ENCODE measurements around the gene GID8. TPM values are rescaled to one million over a fixed set of nuclear protein-coding genes. Genes with fewer than 3 reads are reported as not detected.
"Not testable (repeated sequence)": the region's sequence is repeated elsewhere in the genome, so short reads cannot be mapped to it uniquely, and the experiment has no call there.

The GID8 gene
- total and polyA plus RNA-seq, 4 donors: 10.2 to 23.6 (median 14.6) TPM

GRCh38 chr20:62921119-62921687, 16.7 kb upstream of the GID8 start (continued):
- TF ChIP-seq CTCF (IDR thresholded peaks at IDR 0.05; ENCODE audit: low read depth, low read length, missing input control) (peak; percentile 60), SP1 (IDR thresholded peaks at IDR 0.05) (peak; percentile 27), ZBTB33 (IDR thresholded peaks at IDR 0.05) (no peak), HNF4G (IDR thresholded peaks at IDR 0.05) (no peak)

DNA sequence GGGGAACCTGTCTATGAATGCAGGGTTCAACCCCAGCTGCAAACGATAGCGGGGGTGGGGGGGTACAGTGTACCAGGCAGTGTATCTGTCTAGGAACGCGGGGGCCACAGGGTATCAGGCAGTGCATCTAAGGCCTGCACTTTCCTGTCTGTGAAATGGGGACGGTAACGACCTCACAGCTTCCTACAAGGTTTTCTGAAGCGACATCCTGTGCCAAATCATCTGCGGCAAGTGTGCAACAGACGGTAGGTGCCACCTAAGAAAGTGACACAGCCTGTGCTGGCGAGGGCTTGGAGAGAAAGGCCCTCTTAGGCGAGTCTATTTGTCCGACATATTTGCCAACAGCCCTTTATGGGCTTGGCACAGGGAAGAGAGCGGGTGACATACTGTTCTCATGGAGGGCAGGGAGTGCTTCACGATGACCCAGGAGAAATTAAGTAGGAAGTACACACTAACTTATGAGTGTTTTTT, 15.5 kb upstream of the GID8 start:
- no peak for DNase-seq (ENCODE audit: low spot score)
- H3K9me3 ChIP-seq (ENCODE audit: control insufficient read depth in 4 of 4, low read length in 3 of 4): no peaks in the 10 kb centered on the region
- H3K27me3 ChIP-seq (ENCODE audit: control insufficient read depth in 4 of 4, insufficient read depth in 4 of 4, low read length in 3 of 4): no peaks in the 10 kb centered on the region
- TF ChIP-seq HNF4G (IDR thresholded peaks at IDR 0.05) (no peak), GABPA (IDR thresholded peaks at IDR 0.05 in 1 of 2, conservative IDR thresholded peaks at IDR 0.05 in 1 of 2) (no peak), ATF3 (IDR thresholded peaks at IDR 0.05) (no peak)
- H3K36me3 ChIP-seq (ENCODE audit: control insufficient read depth in 4 of 4, insufficient read depth in 3 of 4, low read depth in 1 of 4, low read length in 3 of 4): no peaks in the 10 kb centered on the region
- H3K9ac ChIP-seq (ENCODE audit: low read depth in 1 of 2, low read length in 2 of 2): peak overlapping the region in 1 of 2 donors; percentile 43
- WGBS: 56% methylated on average over 14 of the region's 14 CpGs
- no peak overlapping the region for H3K4me3 ChIP-seq (ENCODE audit: low read depth in 1 of 3, low read length in 3 of 3)
- H3K4me1 ChIP-seq (ENCODE audit: control insufficient read depth in 4 of 4, insufficient read depth in 4 of 4, low read length in 3 of 4): peaks cover 31 to 80% (median 67%) of the 10 kb centered on the region in 4 donors
- H3K27ac ChIP-seq (ENCODE audit: low read depth in 1 of 2, low read length in 2 of 2): peak overlapping the region; percentile 98 to 99

DNA sequence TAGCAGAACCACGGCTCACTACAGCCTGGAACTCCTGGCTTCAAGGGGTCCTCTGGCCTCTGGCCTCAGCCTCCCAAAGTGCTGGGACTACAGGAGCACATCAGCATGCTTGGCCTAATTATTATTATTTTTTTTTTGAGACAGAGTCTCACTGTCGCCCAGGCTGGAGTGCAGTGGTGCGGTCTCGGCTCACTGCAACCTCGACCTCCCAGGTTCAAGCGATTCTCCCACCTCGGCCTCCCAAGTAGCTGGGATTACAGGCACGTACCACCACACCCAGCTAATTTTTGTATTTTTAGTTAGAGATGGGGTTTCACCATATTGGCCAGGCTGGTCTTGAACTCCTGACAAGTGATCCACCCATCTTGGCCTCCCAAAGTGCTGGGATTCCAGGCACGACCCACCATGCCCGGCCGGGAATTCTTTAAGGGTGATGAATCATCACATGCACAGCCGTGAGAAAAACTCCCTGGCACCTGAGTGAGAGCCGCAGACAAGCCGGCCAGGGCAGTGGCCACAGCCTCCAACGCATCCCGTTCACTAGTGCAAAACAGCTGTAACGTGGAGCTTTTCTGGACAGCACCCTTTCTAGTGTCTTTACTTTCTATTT, 14.8 kb upstream of the GID8 start:
- Histone ChIP-seq H3K4me1 (ENCODE audit: control insufficient read depth in 4 of 4, insufficient read depth in 4 of 4, low read length in 3 of 4) (peaks cover 35 to 80% (median 67%) of the 10 kb centered on the region in 4 donors), H3K4me3 (ENCODE audit: low read depth in 1 of 3, low read length in 3 of 3) (peak overlapping the region in 2 of 3 donors; percentile 6 to 24), H3K27ac (ENCODE audit: low read depth in 1 of 2, low read length in 2 of 2) (peak overlapping the region; percentile 98 to 99), H3K9ac (ENCODE audit: low read depth in 1 of 2, low read length in 2 of 2) (peak overlapping the region; percentile 28 to 97)
- not testable (repeated sequence) for H3K27me3 ChIP-seq (ENCODE audit: control insufficient read depth in 4 of 4, insufficient read depth in 4 of 4, low read length in 3 of 4); H3K9me3 ChIP-seq (ENCODE audit: control insufficient read depth in 4 of 4, low read length in 3 of 4); DNase-seq (ENCODE audit: low spot score); H3K36me3 ChIP-seq (ENCODE audit: control insufficient read depth in 4 of 4, insufficient read depth in 3 of 4, low read depth in 1 of 4, low read length in 3 of 4)
- TF ChIP-seq JUND (IDR thresholded peaks at IDR 0.05): peak in 1 of 2 donors; percentile 22
- 43% methylated on average over 17 of the region's 17 CpGs for WGBS

- 22% methylated on average over 7 of the region's 7 CpGs for WGBS
- no peaks in the 10 kb centered on the region for H3K9me3 ChIP-seq (ENCODE audit: control insufficient read depth in 4 of 4, low read length in 3 of 4)
- H3K4me3 ChIP-seq (ENCODE audit: low read depth in 1 of 3, low read length in 3 of 3): peak overlapping the region; percentile 5 to 92 (median 92)
- DNase-seq (ENCODE audit: low spot score): no peak
- H3K4me1 ChIP-seq (ENCODE audit: control insufficient read depth in 4 of 4, insufficient read depth in 4 of 4, low read length in 3 of 4): peaks cover 37 to 81% (median 67%) of the 10 kb centered on the region in 4 donors
- H3K36me3 ChIP-seq (ENCODE audit: control insufficient read depth in 4 of 4, insufficient read depth in 3 of 4, low read depth in 1 of 4, low read length in 3 of 4): no peaks in the 10 kb centered on the region
- peak overlapping the region; percentile 98 to 99 for H3K27ac ChIP-seq (ENCODE audit: low read depth in 1 of 2, low read length in 2 of 2)
- H3K9ac ChIP-seq (ENCODE audit: low read depth in 1 of 2, low read length in 2 of 2): peak overlapping the region; percentile 28 to 97
- H3K27me3 ChIP-seq (ENCODE audit: control insufficient read depth in 4 of 4, insufficient read depth in 4 of 4, low read length in 3 of 4): no peaks in the 10 kb centered on the region
- TF ChIP-seq REST (IDR thresholded peaks at IDR 0.05) (no peak), TAF1 (conservative IDR thresholded peaks at IDR 0.05) (no peak), HNF4A (conservative IDR thresholded peaks at IDR 0.05) (peak; percentile 94 to 96), SP1 (IDR thresholded peaks at IDR 0.05) (peak; percentile 59), FOXA2 (IDR thresholded peaks at IDR 0.05) (peak; percentile 21), FOXA1 (IDR thresholded peaks at IDR 0.05) (no peak), GABPA (IDR thresholded peaks at IDR 0.05 in 1 of 2, conservative IDR thresholded peaks at IDR 0.05 in 1 of 2) (no peak), EGR1 (IDR thresholded peaks at IDR 0.05; ENCODE audit: low read depth in 2 of 2) (no peak)
Measured at GRCh38 chr20:62923669-62924441, 14.1 kb upstream of the GID8 start.

Data from liver (tissue), 9 donors.